ENCODE data around the gene TMEM8B.

TMEM8B gene, protein sequence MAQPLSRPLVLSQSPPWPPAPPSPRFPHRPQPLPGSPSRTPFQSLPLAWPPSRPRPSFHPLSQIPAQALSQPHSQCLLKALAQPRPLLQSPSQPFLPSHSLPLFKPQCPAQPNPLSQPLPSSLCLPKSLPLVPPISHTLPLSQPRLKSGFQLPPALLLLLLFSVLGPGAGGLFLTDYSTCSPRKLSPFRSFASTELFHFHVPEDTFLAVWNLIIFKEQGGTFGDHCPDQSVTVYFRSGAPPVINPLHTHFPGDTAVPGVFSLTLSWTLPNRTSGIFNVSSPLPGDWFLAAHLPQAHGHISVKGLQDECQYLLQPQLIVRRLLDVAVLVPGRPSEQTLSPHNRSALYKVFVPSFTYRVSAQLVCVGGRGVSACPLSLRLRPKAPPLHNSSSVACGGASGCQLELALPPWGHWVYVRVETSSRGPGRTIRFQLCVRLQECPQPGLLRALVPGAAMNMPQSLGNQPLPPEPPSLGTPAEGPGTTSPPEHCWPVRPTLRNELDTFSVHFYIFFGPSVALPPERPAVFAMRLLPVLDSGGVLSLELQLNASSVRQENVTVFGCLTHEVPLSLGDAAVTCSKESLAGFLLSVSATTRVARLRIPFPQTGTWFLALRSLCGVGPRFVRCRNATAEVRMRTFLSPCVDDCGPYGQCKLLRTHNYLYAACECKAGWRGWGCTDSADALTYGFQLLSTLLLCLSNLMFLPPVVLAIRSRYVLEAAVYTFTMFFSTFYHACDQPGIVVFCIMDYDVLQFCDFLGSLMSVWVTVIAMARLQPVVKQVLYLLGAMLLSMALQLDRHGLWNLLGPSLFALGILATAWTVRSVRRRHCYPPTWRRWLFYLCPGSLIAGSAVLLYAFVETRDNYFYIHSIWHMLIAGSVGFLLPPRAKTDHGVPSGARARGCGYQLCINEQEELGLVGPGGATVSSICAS

DNA sequence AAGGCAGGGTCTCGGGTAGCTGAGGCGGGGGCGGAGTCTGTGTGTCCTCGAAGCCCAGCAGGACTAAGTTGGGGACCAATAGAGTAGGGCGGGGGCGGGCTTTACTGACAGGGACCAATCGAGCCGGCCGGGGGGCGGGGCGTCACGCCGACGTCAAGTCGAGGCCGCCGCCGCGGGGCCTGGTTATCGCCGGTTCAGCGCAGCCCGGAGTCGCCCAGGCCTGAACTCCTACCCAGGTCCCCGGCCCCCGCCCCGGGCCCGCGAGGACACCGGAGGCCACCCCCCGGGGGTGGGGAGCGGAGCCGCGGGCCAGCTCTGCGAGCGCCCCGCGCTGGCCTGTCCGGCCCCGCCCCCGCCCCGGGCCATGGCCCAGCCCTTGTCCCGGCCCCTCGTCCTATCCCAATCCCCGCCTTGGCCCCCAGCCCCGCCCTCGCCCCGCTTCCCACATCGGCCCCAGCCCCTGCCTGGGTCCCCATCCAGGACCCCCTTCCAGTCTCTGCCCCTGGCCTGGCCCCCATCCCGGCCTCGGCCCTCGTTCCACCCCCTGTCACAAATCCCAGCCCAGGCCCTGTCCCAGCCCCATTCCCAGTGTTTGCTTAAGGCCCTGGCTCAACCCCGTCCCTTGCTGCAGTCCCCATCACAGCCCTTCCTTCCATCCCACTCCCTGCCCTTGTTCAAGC, at the start of gene TMEM8B:
TSS of gene TMEM8B (plus strand) at position 145 of the 680 bp plus-strand sequence. CDS start at position 365, 220 bp downstream.
- Histone ChIP-seq H3K27ac (ENCODE audit: low read length) (no peak within 1 kb of the TSS), H3K9me3 (replicated peaks; ENCODE audit: insufficient read depth, low read length) (no peaks in the 10 kb centered on the region), H3K4me2 (ENCODE audit: low read depth, low read length) (peak within 1 kb of the TSS; percentile 94), H2AFZ (ENCODE audit: low read length) (peak within 1 kb of the TSS; percentile 100), H3K9me2 (replicated peaks; ENCODE audit: insufficient read depth, low read length) (no peaks in the 10 kb centered on the region), H4K20me1 (ENCODE audit: insufficient read depth, low read length) (no peaks in the 10 kb centered on the region), H3F3A (ENCODE audit: insufficient read depth, low read length) (peaks cover 9% of the 10 kb centered on the region), H3K27me3 (replicated peaks; ENCODE audit: insufficient read depth, low read length) (no peaks in the 10 kb centered on the region), H3K4me1 (ENCODE audit: low read length) (peaks cover 25% of the 10 kb centered on the region), H3K36me3 (replicated peaks; ENCODE audit: insufficient read depth, low read length) (no peaks in the 10 kb centered on the region), H3K9ac (ENCODE audit: low read length) (peak within 1 kb of the TSS; percentile 74), H3K79me2 (ENCODE audit: low read length) (0 out of 2 replicates have a peak, but pooled peaks cover 3% of the 10 kb centered on the region), H3K4me3 (ENCODE audit: low read length) (peak within 1 kb of the TSS; percentile 94)
- peak; percentile 96 for DNase-seq
- TF ChIP-seq EZH2 (optimal IDR thresholded peaks at IDR 0.05; ENCODE audit: low read depth, low read length), result no peak

DNA sequence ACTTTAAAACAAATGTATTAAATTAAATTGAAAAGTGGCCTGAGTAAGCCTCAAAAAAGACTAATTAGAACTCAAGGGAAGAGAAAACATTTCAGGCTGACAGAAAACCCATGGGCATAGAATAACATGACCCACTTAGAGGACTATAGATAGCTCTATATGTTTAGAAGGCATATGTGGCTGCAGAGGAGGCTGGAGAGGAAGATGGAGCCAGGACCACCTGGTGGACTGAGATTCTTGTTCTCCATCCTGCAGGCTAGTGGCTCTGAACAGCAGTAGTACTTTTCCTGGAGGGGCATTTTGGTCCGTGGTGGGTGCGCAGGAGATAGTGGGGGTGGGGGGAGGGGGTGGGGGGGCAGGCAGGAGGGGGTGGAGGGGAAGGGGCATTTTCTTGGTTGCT, 48.0 kb upstream of the TMEM8B start:
- H3F3A ChIP-seq (ENCODE audit: insufficient read depth, low read length), result no peaks in the 10 kb centered on the region
- no peaks in the 10 kb centered on the region for H3K36me3 ChIP-seq (replicated peaks; ENCODE audit: insufficient read depth, low read length)
- H3K27ac ChIP-seq (ENCODE audit: low read length), result no peak overlapping the region
- no peak for DNase-seq
- no peaks in the 10 kb centered on the region for H4K20me1 ChIP-seq (ENCODE audit: insufficient read depth, low read length)
- H3K9me2 ChIP-seq (replicated peaks; ENCODE audit: insufficient read depth, low read length), result no peaks in the 10 kb centered on the region
- no peaks in the 10 kb centered on the region for H3K79me2 ChIP-seq (ENCODE audit: low read length)
- peaks cover 3% of the 10 kb centered on the region; the same call in 1 of the 2 replicates for H3K4me1 ChIP-seq (ENCODE audit: low read length)
- H3K4me3 ChIP-seq (ENCODE audit: low read length), result no peak overlapping the region
- no peak overlapping the region for H3K4me2 ChIP-seq (ENCODE audit: low read depth, low read length)
- H3K9me3 ChIP-seq (replicated peaks; ENCODE audit: insufficient read depth, low read length), result no peaks in the 10 kb centered on the region
- TF ChIP-seq, protein P1, sequence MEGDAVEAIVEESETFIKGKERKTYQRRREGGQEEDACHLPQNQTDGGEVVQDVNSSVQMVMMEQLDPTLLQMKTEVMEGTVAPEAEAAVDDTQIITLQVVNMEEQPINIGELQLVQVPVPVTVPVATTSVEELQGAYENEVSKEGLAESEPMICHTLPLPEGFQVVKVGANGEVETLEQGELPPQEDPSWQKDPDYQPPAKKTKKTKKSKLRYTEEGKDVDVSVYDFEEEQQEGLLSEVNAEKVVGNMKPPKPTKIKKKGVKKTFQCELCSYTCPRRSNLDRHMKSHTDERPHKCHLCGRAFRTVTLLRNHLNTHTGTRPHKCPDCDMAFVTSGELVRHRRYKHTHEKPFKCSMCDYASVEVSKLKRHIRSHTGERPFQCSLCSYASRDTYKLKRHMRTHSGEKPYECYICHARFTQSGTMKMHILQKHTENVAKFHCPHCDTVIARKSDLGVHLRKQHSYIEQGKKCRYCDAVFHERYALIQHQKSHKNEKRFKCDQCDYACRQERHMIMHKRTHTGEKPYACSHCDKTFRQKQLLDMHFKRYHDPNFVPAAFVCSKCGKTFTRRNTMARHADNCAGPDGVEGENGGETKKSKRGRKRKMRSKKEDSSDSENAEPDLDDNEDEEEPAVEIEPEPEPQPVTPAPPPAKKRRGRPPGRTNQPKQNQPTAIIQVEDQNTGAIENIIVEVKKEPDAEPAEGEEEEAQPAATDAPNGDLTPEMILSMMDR (IDR thresholded peaks at IDR 0.05; ENCODE audit: low read length), result no peak
- TF ChIP-seq EZH2 (optimal IDR thresholded peaks at IDR 0.05; ENCODE audit: low read depth, low read length) (no peak), EZH2phosphoT487 (IDR thresholded peaks at IDR 0.05; ENCODE audit: low read length) (no peak)
- no peak overlapping the region for H3K9ac ChIP-seq (ENCODE audit: low read length)
- no peaks in the 10 kb centered on the region for H3K27me3 ChIP-seq (replicated peaks; ENCODE audit: insufficient read depth, low read length)
- H2AFZ ChIP-seq (ENCODE audit: low read length), result no peak overlapping the region

- Histone ChIP-seq H3K9me2 (replicated peaks; ENCODE audit: insufficient read depth, low read length) (no peaks in the 10 kb centered on the region), H3K27me3 (replicated peaks; ENCODE audit: insufficient read depth, low read length) (no peaks in the 10 kb centered on the region), H3K4me2 (ENCODE audit: low read depth, low read length) (no peak overlapping the region), H3K9me3 (replicated peaks; ENCODE audit: insufficient read depth, low read length) (no peaks in the 10 kb centered on the region), H4K20me1 (ENCODE audit: insufficient read depth, low read length) (no peaks in the 10 kb centered on the region), H3K4me3 (ENCODE audit: low read length) (no peak overlapping the region), H2AFZ (ENCODE audit: low read length) (no peak overlapping the region), H3K4me1 (ENCODE audit: low read length) (peaks cover 3% of the 10 kb centered on the region; the same call in 1 of the 2 replicates), H3K27ac (ENCODE audit: low read length) (no peak overlapping the region), H3K36me3 (replicated peaks; ENCODE audit: insufficient read depth, low read length) (no peaks in the 10 kb centered on the region), H3K9ac (ENCODE audit: low read length) (no peak overlapping the region), H3K79me2 (ENCODE audit: low read length) (no peaks in the 10 kb centered on the region), H3F3A (ENCODE audit: insufficient read depth, low read length) (no peaks in the 10 kb centered on the region)
- TF ChIP-seq EZH2phosphoT487 (IDR thresholded peaks at IDR 0.05; ENCODE audit: low read length), result no peak
- TF ChIP-seq, protein P1 (IDR thresholded peaks at IDR 0.05; ENCODE audit: low read length), result no peak
- no peak for DNase-seq
Measured at GRCh38 chr9:35783418-35783817, 45.6 kb upstream of the TMEM8B start.
